ENCODE results near the gene APOL1. TPM values are rescaled to one million over a fixed set of nuclear protein-coding genes. Genes with fewer than 3 reads are reported as not detected.

Gene APOL1
- total and polyA plus RNA-seq, 10 of the 15 experiments (the other 5 are each of a cell fraction or from before 2014, with no cell fraction given), result 9.0 to 42.0 (median 17.6) TPM

GRCh38 chr22:36227806-36228205, 25.1 kb upstream of the APOL1 start (continued):
- TF ChIP-seq MLLT1 (IDR thresholded peaks at IDR 0.05) (no peak), ZBED1 (IDR thresholded peaks at IDR 0.05; ENCODE audit: borderline replicate concordance) (no peak), NBN (IDR thresholded peaks at IDR 0.05) (no peak), SRF (IDR thresholded peaks at IDR 0.05; ENCODE audit: low read depth in 2 of 2, low read length in 2 of 2) (no peak), CEBPZ (IDR thresholded peaks at IDR 0.05; ENCODE audit: low read depth, low read length) (no peak), SUZ12 (IDR thresholded peaks at IDR 0.05; ENCODE audit: unreplicated experiment) (no peak), TBL1XR1 (IDR thresholded peaks at IDR 0.05; ENCODE audit: low read depth, low read length) (no peak), ATF3 (IDR thresholded peaks at IDR 0.05; ENCODE audit: borderline replicate concordance, extremely low read depth, low read depth, low read length) (no peak)
- TF ChIP-seq, protein P1, sequence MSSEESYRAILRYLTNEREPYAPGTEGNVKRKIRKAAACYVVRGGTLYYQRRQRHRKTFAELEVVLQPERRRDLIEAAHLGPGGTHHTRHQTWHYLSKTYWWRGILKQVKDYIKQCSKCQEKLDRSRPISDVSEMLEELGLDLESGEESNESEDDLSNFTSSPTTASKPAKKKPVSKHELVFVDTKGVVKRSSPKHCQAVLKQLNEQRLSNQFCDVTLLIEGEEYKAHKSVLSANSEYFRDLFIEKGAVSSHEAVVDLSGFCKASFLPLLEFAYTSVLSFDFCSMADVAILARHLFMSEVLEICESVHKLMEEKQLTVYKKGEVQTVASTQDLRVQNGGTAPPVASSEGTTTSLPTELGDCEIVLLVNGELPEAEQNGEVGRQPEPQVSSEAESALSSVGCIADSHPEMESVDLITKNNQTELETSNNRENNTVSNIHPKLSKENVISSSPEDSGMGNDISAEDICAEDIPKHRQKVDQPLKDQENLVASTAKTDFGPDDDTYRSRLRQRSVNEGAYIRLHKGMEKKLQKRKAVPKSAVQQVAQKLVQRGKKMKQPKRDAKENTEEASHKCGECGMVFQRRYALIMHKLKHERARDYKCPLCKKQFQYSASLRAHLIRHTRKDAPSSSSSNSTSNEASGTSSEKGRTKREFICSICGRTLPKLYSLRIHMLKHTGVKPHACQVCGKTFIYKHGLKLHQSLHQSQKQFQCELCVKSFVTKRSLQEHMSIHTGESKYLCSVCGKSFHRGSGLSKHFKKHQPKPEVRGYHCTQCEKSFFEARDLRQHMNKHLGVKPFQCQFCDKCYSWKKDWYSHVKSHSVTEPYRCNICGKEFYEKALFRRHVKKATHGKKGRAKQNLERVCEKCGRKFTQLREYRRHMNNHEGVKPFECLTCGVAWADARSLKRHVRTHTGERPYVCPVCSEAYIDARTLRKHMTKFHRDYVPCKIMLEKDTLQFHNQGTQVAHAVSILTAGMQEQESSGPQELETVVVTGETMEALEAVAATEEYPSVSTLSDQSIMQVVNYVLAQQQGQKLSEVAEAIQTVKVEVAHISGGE (CRISPR knock-in tag; IDR thresholded peaks at IDR 0.05), result no peak
- TF ChIP-seq, protein P2, sequence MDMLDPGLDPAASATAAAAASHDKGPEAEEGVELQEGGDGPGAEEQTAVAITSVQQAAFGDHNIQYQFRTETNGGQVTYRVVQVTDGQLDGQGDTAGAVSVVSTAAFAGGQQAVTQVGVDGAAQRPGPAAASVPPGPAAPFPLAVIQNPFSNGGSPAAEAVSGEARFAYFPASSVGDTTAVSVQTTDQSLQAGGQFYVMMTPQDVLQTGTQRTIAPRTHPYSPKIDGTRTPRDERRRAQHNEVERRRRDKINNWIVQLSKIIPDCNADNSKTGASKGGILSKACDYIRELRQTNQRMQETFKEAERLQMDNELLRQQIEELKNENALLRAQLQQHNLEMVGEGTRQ (IDR thresholded peaks at IDR 0.05; ENCODE audit: borderline replicate concordance, low read depth, low read length), result no peak
- TF ChIP-seq, protein P3, sequence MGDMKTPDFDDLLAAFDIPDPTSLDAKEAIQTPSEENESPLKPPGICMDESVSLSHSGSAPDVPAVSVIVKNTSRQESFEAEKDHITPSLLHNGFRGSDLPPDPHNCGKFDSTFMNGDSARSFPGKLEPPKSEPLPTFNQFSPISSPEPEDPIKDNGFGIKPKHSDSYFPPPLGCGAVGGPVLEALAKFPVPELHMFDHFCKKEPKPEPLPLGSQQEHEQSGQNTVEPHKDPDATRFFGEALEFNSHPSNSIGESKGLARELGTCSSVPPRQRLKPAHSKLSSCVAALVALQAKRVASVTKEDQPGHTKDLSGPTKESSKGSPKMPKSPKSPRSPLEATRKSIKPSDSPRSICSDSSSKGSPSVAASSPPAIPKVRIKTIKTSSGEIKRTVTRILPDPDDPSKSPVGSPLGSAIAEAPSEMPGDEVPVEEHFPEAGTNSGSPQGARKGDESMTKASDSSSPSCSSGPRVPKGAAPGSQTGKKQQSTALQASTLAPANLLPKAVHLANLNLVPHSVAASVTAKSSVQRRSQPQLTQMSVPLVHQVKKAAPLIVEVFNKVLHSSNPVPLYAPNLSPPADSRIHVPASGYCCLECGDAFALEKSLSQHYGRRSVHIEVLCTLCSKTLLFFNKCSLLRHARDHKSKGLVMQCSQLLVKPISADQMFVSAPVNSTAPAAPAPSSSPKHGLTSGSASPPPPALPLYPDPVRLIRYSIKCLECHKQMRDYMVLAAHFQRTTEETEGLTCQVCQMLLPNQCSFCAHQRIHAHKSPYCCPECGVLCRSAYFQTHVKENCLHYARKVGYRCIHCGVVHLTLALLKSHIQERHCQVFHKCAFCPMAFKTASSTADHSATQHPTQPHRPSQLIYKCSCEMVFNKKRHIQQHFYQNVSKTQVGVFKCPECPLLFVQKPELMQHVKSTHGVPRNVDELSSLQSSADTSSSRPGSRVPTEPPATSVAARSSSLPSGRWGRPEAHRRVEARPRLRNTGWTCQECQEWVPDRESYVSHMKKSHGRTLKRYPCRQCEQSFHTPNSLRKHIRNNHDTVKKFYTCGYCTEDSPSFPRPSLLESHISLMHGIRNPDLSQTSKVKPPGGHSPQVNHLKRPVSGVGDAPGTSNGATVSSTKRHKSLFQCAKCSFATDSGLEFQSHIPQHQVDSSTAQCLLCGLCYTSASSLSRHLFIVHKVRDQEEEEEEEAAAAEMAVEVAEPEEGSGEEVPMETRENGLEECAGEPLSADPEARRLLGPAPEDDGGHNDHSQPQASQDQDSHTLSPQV (IDR thresholded peaks at IDR 0.05), result no peak
